GM19025 (cell line): ENCODE results near the gene GRK5.

Source experiments
- ATAC-seq: cut with Tn5 transposase; IDR thresholded peaks from one replicate; pipeline ENCODE4 v1.9.1; 2021; ENCODE audit warnings: mild to moderate bottlenecking, low read depth, moderate library complexity; ENCODE audit not compliant: unreplicated experiment

The GRK5 gene

GRCh38 chr10:119290301-119291048 is 83.1 kb downstream of the GRK5 start:
- ATAC-seq: no peak

GRCh38 chr10:119291223-119291900 is 84.0 kb downstream of the GRK5 start:
- ATAC-seq: no peak

GRCh38 chr10:119292968-119293760 is 85.8 kb downstream of the GRK5 start:
- ATAC-seq: no peak

- ATAC-seq: no peak
These were observed 89.3 kb downstream of the GRK5 start for GRCh38 chr10:119296703-119297102.

GRCh38 chr10:119297207-119297968 is 90.0 kb downstream of the GRK5 start:
- no peak for ATAC-seq

- ATAC-seq: no peak
These were observed 91.4 kb downstream of the GRK5 start for GRCh38 chr10:119298810-119299209.

- ATAC-seq: no peak
These were observed 92.2 kb downstream of the GRK5 start for GRCh38 chr10:119299531-119299930.

- ATAC-seq: no peak
These were observed 94.0 kb downstream of the GRK5 start for GRCh38 chr10:119301397-119301796.

- ATAC-seq: no peak
These were observed 94.8 kb downstream of the GRK5 start for GRCh38 chr10:119302172-119302571.

GRCh38 chr10:119302591-119303253 is 95.4 kb downstream of the GRK5 start:
- ATAC-seq: no peak

- ATAC-seq: no peak
These were observed 96.5 kb downstream of the GRK5 start for GRCh38 chr10:119303886-119304285.

- ATAC-seq: no peak
These were observed 97.2 kb downstream of the GRK5 start for GRCh38 chr10:119304541-119304940.

GRCh38 chr10:119305860-119306513 is 98.6 kb downstream of the GRK5 start:
- ATAC-seq: peak; percentile 50

- peak; percentile 60 for ATAC-seq
These were observed 99.2 kb downstream of the GRK5 start for GRCh38 chr10:119306514-119306951.

GRCh38 chr10:119306986-119307392 is 99.6 kb downstream of the GRK5 start:
- ATAC-seq: no peak

- no peak for ATAC-seq
These were observed 100.7 kb downstream of the GRK5 start for GRCh38 chr10:119308089-119308488.

- no peak for ATAC-seq
These were observed 101.4 kb downstream of the GRK5 start for GRCh38 chr10:119308551-119309422.

GRCh38 chr10:119309423-119309770 is 102.0 kb downstream of the GRK5 start:
- ATAC-seq: no peak

- ATAC-seq: no peak
These were observed 103.4 kb downstream of the GRK5 start for GRCh38 chr10:119310806-119311205.
